Daoy (cell line): ENCODE results near the gene PELO. TPM values are rescaled to one million over a fixed set of nuclear protein-coding genes. Genes with fewer than 3 reads are reported as not detected.
"Not testable (repeated sequence)": the region's sequence is repeated elsewhere in the genome, so short reads cannot be mapped to it uniquely, and the experiment has no call there.

Source experiments
- DNase-seq: peaks from one replicate; pipeline ENCODE4 v3.0.0-alpha.2; 2015; ENCODE audit warnings: low read depth
- total RNA-seq: library from RNA; depleted of rRNA; stranded (reverse); fragments of >200 nt; shearing (Covaris generic); gene quantifications from 2 replicates; pipeline ENCODE4 v1.2.3, GENCODE V29; 2014

PELO gene
- total RNA-seq, 1 experiment from 2014 or later = 26.4 TPM

- DNase-seq = peak; percentile 88
Observed at GRCh38 chr5:52800394-52801213, 12.9 kb downstream of the PELO start.

GRCh38 chr5:52801329-52801728, 13.6 kb downstream of the PELO start:
- DNase-seq = peak; percentile 32

- no peak for DNase-seq
Observed at GRCh38 chr5:52802272-52802973, 14.7 kb downstream of the PELO start.

- no peak for DNase-seq
Observed at GRCh38 chr5:52802974-52803336, 15.2 kb downstream of the PELO start.

GRCh38 chr5:52804387-52804791, 16.7 kb downstream of the PELO start:
- no peak for DNase-seq

GRCh38 chr5:52804981-52805380, 17.3 kb downstream of the PELO start:
- no peak for DNase-seq

- DNase-seq = no peak
Observed at GRCh38 chr5:52805615-52806014, 17.9 kb downstream of the PELO start.

GRCh38 chr5:52807037-52807436, 19.3 kb downstream of the PELO start:
- no peak for DNase-seq

- no peak for DNase-seq
Observed at GRCh38 chr5:52807723-52808122, 20.0 kb downstream of the PELO start.

- no peak for DNase-seq
Observed at GRCh38 chr5:52808316-52808901, 20.7 kb downstream of the PELO start.

- no peak for DNase-seq
Observed at GRCh38 chr5:52809884-52810283, 22.2 kb downstream of the PELO start.

GRCh38 chr5:52810426-52810825, 22.7 kb downstream of the PELO start:
- DNase-seq = no peak

- peak; percentile 35 for DNase-seq
Observed at GRCh38 chr5:52811067-52811749, 23.5 kb downstream of the PELO start.

GRCh38 chr5:52814352-52815148, 26.8 kb downstream of the PELO start:
- no peak for DNase-seq

- no peak for DNase-seq
Observed at GRCh38 chr5:52817818-52818217, 30.1 kb downstream of the PELO start.

GRCh38 chr5:52818360-52818759, 30.6 kb downstream of the PELO start:
- DNase-seq = no peak

GRCh38 chr5:52818807-52819206, 31.1 kb downstream of the PELO start:
- DNase-seq = not testable (repeated sequence)

GRCh38 chr5:52821901-52822300, 34.2 kb downstream of the PELO start:
- DNase-seq = no peak

GRCh38 chr5:52822437-52822836, 34.7 kb downstream of the PELO start:
- no peak for DNase-seq

GRCh38 chr5:52824827-52825226, 37.1 kb downstream of the PELO start:
- DNase-seq = no peak

GRCh38 chr5:52825826-52826225, 38.1 kb downstream of the PELO start:
- no peak for DNase-seq
